Effector memory CD4-positive, alpha-beta T cell (primary cell): Measurements from ENCODE around the gene PTPRN2.
"Not testable (repeated sequence)": the region's sequence is repeated elsewhere in the genome, so short reads cannot be mapped to it uniquely, and the experiment has no call there.

ENCODE experiments used
- DNase-seq, 3 donors: peaks; one replicate each; pipeline ENCODE4 v3.0.0-alpha.2; 2020
- H3K27ac ChIP-seq: 2 replicates; pipeline ENCODE4 v1.7.0; 2013; ENCODE audit warnings: mild to moderate bottlenecking, low read length, moderate library complexity; ENCODE audit not compliant: insufficient read depth, poor library complexity, severe bottlenecking
- H3K27me3 ChIP-seq: replicated peaks from 2 replicates; pipeline ENCODE4 v1.7.0; 2013; ENCODE audit warnings: mild to moderate bottlenecking, low read length; ENCODE audit not compliant: insufficient read depth, control insufficient read depth, poor library complexity, severe bottlenecking
- H3K36me3 ChIP-seq: 2 replicates; pipeline ENCODE4 v1.7.0; 2013; ENCODE audit warnings: mild to moderate bottlenecking, low read length, moderate library complexity; ENCODE audit not compliant: control insufficient read depth, insufficient read depth
- H3K4me1 ChIP-seq: 2 replicates; pipeline ENCODE4 v1.7.0; 2013; ENCODE audit warnings: low read length, mild to moderate bottlenecking; ENCODE audit not compliant: control insufficient read depth, insufficient read depth, poor library complexity, severe bottlenecking
- H3K4me3 ChIP-seq: 2 replicates; pipeline ENCODE4 v1.7.0; 2013; ENCODE audit warnings: low read length, low read depth, mild to moderate bottlenecking; ENCODE audit not compliant: insufficient read depth, poor library complexity, severe bottlenecking
- H3K9me3 ChIP-seq: 2 replicates; pipeline ENCODE4 v1.7.0; 2013; ENCODE audit warnings: mild to moderate bottlenecking, low read length, moderate library complexity; ENCODE audit not compliant: control insufficient read depth

The PTPRN2 gene

GRCh38 chr7:157984423-157985163 lies 603.0 kb downstream of the PTPRN2 start:
- Histone ChIP-seq H3K36me3 (no peaks in the 10 kb centered on the region), H3K9me3 (no peaks in the 10 kb centered on the region), H3K4me3 (no peak overlapping the region), H3K27ac (no peak overlapping the region), H3K4me1 (no peaks in the 10 kb centered on the region), H3K27me3 (no peaks in the 10 kb centered on the region)
- no peak for DNase-seq

GRCh38 chr7:157983502-157984422 lies 603.9 kb downstream of the PTPRN2 start:
- H3K27ac ChIP-seq, result no peak overlapping the region
- DNase-seq, result no peak
- H3K36me3 ChIP-seq, result no peaks in the 10 kb centered on the region
- no peaks in the 10 kb centered on the region for H3K9me3 ChIP-seq
- H3K4me3 ChIP-seq, result no peak overlapping the region
- H3K27me3 ChIP-seq, result no peaks in the 10 kb centered on the region
- no peaks in the 10 kb centered on the region for H3K4me1 ChIP-seq

- Histone ChIP-seq H3K27me3 (no peaks in the 10 kb centered on the region), H3K36me3 (no peaks in the 10 kb centered on the region), H3K4me3 (no peak overlapping the region), H3K9me3 (no peaks in the 10 kb centered on the region), H3K4me1 (no peaks in the 10 kb centered on the region), H3K27ac (no peak overlapping the region)
- DNase-seq, result no peak
Observed at GRCh38 chr7:157981778-157982177, 605.8 kb downstream of the PTPRN2 start.

- no peaks in the 10 kb centered on the region for H3K9me3 ChIP-seq
Observed at GRCh38 chr7:157980774-157981173, 606.8 kb downstream of the PTPRN2 start.

GRCh38 chr7:157980341-157980731 lies 607.3 kb downstream of the PTPRN2 start:
- not testable (repeated sequence) for H3K36me3 ChIP-seq, H3K27me3 ChIP-seq, H3K9me3 ChIP-seq, H3K4me3 ChIP-seq, H3K4me1 ChIP-seq, H3K27ac ChIP-seq, DNase-seq

More at GRCh38 chr7:157980774-157981173, 606.8 kb downstream of the PTPRN2 start:
- DNase-seq, result no peak
- no peaks in the 10 kb centered on the region for H3K4me1 ChIP-seq
- no peak overlapping the region for H3K27ac ChIP-seq
- H3K27me3 ChIP-seq, result no peaks in the 10 kb centered on the region
- no peak overlapping the region for H3K4me3 ChIP-seq
- H3K36me3 ChIP-seq, result no peaks in the 10 kb centered on the region

GRCh38 chr7:157979636-157980340 lies 607.8 kb downstream of the PTPRN2 start:
- Histone ChIP-seq H3K27me3 (no peaks in the 10 kb centered on the region), H3K27ac (no peak overlapping the region), H3K9me3 (no peaks in the 10 kb centered on the region), H3K36me3 (no peaks in the 10 kb centered on the region), H3K4me1 (no peaks in the 10 kb centered on the region), H3K4me3 (no peak overlapping the region)
- no peak for DNase-seq

GRCh38 chr7:157978766-157979165 lies 608.9 kb downstream of the PTPRN2 start:
- no peak overlapping the region for H3K4me3 ChIP-seq

GRCh38 chr7:157977717-157978496 lies 609.7 kb downstream of the PTPRN2 start:
- no peak for DNase-seq
- no peaks in the 10 kb centered on the region for H3K36me3 ChIP-seq
- H3K4me3 ChIP-seq, result no peak overlapping the region
- H3K4me1 ChIP-seq, result no peaks in the 10 kb centered on the region
- H3K27me3 ChIP-seq, result no peaks in the 10 kb centered on the region
- peaks cover 8% of the 10 kb centered on the region for H3K9me3 ChIP-seq
- no peak overlapping the region for H3K27ac ChIP-seq

More at GRCh38 chr7:157978766-157979165, 608.9 kb downstream of the PTPRN2 start:
- no peak for DNase-seq
- Histone ChIP-seq H3K27me3 (no peaks in the 10 kb centered on the region), H3K27ac (no peak overlapping the region), H3K9me3 (peaks cover 8% of the 10 kb centered on the region), H3K36me3 (no peaks in the 10 kb centered on the region), H3K4me1 (no peaks in the 10 kb centered on the region)

- H3K9me3 ChIP-seq, result peaks cover 8% of the 10 kb centered on the region
Observed at GRCh38 chr7:157977306-157977705, 610.3 kb downstream of the PTPRN2 start.

More at GRCh38 chr7:157977306-157977705, 610.3 kb downstream of the PTPRN2 start:
- DNase-seq, result no peak
- no peak overlapping the region for H3K4me3 ChIP-seq
- no peaks in the 10 kb centered on the region for H3K27me3 ChIP-seq
- H3K27ac ChIP-seq, result no peak overlapping the region
- no peaks in the 10 kb centered on the region for H3K4me1 ChIP-seq
- no peaks in the 10 kb centered on the region for H3K36me3 ChIP-seq
